Ecto neural progenitor cell (in vitro differentiated cells): Measurements from ENCODE around the gene BNC2.

Experiments
- DNase-seq: peaks from one replicate; pipeline ENCODE4 v3.0.0-alpha.2; 2018; ENCODE audit warnings: low spot score

BNC2 gene

DNA sequence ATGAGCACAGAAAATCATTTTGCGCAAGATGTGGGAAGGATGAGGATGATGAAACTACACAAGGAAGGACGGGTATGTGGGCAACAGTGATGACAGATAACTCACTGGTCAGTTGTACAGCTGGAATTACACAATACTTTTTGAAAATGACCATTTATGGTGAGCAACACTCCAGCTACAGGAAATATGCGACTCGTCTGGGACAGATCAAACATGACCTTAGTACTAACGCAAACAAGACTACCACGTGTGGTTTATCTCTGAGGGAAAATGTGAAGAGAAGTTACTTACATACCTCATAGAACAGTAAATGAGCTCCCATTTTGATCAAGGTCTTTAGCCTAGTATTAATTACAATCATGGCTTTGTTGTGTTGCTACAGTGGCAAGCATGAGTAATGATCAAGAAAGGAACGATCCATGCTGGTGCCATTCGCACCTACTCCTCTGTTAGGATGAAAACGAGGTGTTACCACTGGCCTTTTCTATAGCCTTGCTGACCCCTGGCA lies 456.9 kb downstream of the BNC2 start:
- DNase-seq = no peak

DNA sequence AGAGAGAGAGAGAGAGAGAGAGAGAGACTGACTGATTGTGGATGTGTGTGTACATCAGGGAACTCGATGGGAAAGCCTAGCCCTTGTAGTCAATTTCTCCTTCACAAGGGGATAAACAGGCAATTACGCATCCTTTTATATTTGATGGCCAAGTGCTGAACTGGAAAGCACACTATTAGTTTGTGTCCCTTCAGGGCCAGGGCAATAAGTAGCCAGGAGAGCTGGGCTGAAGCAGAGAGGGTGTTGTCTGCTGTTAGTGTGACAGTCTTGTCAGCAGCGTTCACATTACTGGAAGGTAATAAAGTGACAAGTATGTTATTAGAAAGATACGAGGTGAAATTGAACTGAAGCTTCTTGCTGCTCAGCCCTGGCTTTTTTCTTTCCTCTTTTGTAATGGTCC lies 457.7 kb downstream of the BNC2 start:
- no peak for DNase-seq

DNA sequence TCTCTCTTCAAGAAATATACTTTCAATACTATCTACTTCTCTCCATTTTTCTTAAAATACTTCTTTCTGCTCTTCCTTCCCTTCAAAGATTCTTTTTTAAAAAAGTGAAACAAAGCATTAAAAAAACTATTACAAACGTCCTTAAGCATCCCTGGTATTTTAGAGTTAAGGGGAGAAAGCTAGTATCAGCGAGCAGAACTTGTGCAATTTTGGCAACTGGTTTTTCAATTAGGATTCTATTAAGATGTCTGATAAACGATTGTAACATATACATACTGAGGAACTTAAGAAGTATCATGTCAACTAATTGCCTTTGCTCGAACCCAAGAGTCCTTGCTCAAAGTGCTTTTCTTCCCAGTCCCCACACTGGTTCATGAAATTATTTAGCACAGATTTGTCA lies 459.2 kb downstream of the BNC2 start:
- no peak for DNase-seq

- no peak for DNase-seq
Measured at GRCh38 chr9:16410601-16411280, 459.7 kb downstream of the BNC2 start.

DNA sequence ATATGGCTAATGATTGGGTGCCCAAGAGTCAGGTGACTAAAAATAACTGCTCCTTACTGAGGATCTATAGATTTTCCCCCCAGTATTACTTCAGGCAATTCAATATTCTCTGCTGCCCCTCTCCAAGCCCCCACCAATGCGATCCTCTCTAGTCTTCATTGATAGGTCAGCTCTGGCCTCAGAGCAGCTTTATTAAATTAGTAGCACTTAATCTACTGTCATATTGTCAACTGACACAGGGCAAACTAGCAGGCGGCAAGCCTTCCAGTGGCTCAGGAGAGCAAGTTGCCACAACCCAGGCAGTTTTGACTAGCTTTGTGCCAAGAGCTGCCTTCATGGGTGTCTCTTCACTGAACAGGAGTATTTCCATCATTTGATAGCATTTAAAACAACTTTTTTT lies 462.9 kb downstream of the BNC2 start:
- DNase-seq = no peak

GRCh38 chr9:16406526-16407225 lies 463.8 kb downstream of the BNC2 start:
- no peak for DNase-seq

DNA sequence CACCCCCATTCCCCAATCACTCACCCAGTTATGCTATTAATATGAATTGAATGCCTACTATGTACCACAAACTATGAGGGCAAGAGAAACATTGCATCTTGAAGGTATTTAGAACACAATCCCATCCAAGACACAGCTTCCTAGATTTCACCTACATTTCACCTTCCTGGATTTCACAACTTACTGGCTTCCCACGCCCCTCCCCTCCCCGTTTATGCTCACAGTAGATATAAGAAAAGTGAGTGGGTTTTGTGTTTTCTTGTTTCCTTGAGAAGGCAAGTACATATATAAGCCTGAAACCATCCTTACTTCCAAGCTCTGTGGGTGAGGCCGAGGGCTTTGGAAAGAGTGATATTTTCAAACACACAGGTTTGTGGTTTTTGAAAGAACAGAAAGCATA lies 465.0 kb downstream of the BNC2 start:
- DNase-seq = no peak

GRCh38 chr9:16401701-16402100 lies 468.8 kb downstream of the BNC2 start:
- DNase-seq = no peak

- no peak for DNase-seq
Measured at GRCh38 chr9:16398691-16399090, 471.8 kb downstream of the BNC2 start.

DNA sequence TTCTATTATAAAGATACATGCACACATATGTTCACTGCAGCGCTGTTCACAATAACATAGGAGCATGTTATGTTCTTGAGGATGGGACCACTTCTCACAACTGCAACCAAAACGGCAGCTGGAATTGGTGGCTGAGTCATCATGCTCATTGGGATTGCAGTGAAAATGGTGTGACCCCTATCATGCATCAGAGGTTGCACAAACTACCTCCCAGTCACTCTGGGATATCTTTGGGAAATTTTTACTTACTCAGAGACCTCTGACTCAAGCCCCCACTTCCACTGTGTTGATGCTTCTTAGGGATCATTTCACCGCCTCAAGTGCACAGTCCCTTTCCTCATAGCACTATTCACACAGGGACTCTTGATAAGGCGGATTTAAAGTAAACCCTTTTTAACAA lies 474.1 kb downstream of the BNC2 start:
- DNase-seq = no peak

DNA sequence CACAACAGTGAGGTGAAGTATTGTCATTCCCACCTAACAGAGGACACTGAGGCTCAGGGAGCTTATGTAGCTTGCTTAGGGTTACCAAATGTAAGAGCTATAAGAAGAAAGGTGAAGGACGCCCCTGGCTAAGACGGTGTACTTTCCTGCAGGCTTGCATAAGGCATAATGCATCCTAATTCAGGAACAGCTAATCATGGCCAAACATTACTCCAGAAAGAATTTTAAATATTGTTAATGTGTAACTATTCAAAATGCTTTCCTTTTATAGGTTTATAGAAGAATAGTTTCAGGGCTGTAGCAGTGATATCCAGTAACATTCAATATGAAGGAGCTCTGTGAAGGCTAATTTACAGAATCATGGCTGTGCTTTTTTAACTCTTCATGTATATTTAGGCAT lies 479.1 kb downstream of the BNC2 start:
- no peak for DNase-seq

DNA sequence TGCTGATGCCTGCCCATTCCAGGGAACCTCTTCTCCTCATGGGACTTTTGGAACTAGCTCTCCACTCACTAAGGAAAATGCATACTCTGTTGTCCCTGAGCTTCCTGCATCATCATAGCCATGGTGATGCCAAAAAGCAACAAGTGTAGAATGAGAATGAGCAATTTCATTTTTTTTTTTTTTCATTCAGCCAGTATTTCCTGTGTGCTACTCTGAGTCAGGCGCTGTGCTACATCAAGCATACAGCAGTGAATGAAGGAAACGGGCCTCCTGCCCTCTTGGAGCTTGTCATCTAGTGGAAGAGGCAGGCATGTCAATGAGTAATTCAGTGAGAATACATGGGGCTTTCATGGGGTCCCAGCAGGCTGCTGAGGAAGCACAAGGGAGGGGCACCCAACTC lies 483.1 kb downstream of the BNC2 start:
- no peak for DNase-seq

DNA sequence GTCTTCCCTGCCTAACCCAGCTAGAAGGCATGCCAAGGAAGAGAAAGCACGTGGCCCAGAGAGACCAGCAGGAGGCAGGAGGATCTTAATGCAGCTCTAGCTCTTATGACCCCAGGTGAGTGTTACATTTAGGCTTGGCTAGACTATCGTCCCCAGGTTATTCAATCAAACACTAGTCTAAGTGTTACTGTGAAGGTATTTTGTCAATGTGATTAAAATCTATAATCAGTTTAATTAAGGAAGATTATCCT lies 483.7 kb downstream of the BNC2 start:
- DNase-seq = no peak

DNA sequence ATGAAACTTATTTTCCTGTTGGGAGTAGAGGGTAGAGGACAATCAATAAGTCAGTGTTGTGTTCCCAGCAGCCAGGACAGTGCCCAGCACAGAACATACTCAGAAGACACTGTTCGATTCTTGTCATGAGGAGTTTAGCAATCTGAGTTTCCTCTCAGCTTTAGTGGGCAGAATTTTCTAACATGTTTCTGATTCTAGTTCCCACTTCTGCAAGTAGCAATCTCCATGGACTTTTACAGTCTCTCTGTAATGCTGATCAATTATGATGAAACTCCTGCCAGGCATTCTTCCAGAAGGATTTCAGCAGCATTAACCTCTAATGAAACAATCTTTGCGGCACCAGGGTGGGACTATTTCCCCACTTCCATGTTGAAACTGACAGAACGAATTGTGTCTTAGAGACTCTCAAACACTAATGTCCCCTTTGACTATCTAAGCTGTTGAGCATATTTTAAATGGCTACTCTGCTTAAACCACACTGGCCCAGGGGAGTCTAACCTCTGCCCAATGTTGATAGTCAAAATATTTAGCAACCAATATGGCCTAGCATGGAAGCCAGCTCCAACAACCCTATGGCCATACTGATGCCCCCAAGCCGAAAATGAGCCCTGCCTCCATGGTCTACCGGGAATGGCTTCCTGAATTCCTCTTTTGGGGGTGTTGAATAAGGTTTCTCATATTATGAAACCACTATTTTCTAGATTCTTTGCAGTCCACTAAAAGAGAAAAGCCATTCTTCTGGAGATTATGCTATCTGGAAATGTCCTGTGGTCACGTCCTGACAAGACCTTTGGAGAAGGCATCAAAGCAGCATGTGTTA lies 484.3 kb downstream of the BNC2 start:
- no peak for DNase-seq

DNA sequence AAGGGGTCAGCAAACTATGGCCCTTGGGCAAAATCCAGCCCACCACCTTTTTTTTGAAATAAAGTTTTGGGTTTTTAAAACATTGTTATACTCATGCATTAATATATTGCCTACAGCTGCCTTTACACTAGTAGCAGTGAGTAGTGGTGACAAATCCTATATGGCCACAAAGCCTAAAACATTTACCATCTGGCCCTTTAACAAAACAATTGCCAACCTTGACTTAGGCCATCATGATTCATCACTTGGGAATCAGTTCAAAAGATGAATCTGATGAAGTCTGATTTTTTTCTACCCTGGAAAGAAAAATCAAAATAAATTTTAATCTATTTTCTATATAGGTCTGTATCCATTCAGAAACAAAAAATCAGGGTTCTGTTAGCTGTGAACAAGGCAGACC lies 484.9 kb downstream of the BNC2 start:
- no peak for DNase-seq

DNA sequence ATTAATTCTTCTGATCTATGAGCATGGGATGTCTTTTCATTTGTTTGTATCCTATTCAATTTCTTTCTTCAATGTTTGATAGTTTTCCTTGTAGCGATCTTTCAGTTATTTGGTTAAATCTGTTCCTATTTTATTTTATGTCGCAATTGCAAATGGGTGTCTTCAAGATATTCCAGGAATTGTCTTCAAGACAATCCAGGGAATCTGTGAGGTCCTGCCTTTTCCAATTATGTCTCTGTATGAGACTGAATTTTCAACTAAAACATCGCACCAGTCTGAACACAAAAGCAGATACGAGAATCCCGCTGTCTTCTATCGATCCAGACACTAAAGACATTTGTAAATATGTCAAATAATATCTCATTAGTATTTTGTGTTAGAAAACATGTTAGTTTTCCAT lies 485.5 kb downstream of the BNC2 start:
- DNase-seq = no peak

GRCh38 chr9:16377311-16377710 lies 493.2 kb downstream of the BNC2 start:
- DNase-seq = no peak

GRCh38 chr9:16371306-16371705 lies 499.2 kb downstream of the BNC2 start:
- no peak for DNase-seq

GRCh38 chr9:16370647-16371046 lies 499.8 kb downstream of the BNC2 start:
- no peak for DNase-seq

- DNase-seq = no peak
Measured at GRCh38 chr9:16369427-16369826, 501.0 kb downstream of the BNC2 start.

DNA sequence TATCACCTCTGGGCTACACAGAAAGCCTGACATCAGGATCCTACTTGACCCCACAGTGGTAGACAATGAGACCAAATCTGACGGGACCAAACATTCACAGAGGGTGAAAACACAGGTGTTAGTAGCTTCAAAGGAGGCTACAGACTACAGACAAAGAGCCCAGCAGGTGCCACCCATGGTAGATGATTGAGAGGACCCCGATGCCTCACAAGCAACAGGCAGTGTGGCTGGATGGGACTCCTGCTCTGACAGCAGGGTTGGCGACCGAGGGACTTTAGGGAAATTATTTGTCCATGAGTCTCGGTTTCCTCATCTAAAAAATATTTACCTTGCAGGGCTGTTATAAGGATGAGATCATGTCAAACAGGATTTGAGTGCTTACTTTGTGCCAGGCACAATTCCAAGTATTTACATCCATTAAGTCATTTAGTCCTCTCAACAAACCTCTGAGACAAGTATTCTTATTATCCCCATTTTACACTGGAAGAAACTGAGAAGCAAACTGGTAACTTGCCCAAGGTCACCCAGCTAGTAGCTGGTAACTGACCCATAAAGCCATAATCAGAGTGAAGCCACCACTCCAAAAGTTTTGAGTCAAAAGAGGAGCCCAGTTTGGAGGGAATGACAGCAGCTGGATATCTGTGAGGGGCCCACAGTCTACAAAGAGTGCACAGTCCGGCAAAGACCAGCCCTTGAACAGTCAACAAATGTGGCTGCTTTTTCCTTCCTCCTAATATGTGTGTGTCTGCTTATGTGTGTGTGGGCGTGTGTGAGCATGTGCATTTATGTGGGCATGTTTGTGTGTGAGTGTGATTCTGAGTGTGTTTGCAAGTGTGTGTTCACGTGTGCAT lies 502.0 kb downstream of the BNC2 start:
- no peak for DNase-seq

DNA sequence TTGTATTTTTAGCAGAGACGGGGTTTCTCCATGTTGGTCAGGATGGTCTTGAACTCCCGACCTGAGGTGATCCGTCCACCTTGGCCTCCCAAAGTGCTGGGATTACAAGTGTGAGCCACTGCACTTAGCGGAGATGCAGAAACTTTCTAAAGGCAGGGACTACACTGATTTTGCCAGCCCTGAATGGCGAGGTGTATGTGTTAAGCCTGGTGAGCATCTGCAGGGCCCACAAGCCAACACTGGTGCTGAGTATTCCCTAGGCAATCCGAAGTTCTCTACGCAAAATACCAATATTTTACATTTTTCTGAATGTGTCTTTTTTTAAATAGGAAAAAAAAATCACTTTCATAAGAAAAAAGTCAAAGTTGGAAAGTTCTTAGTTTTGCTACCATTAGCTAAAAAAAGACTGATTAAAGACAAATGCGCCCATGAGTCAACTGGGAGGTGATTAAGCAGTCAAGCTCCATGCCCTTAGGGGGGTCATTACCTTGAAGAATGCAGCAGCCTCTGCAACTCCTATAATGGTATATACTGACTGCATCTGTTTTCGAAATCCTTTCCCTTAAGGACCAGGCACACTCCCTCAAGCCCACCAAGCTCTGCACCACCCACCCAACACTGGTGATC lies 502.8 kb downstream of the BNC2 start:
- DNase-seq = no peak
